Activated CD8-positive, alpha-beta T cell treated with anti-CD3 and anti-CD28 coated beads for 36 hours (primary cell): ENCODE results near the gene OTULIN. TPM values are rescaled to one million over a fixed set of nuclear protein-coding genes. Genes with fewer than 3 reads are reported as not detected.

Experiments used
- ATAC-seq: fragments of 200-7000 bp; cut with Tn5 transposase; one replicate; pipeline ENCODE4 v1.10.0; 2021; ENCODE audit warnings: mild to moderate bottlenecking, moderate library complexity
- CTCF ChIA-PET: fragments of 350-600 bp; sonication (Branson Sonifier 250); formaldehyde crosslinking; loops from one replicate; lab custom pipeline; 2021; ENCODE audit warnings: antibody characterized with exemption; lab: Charles Lee
- POLR2A ChIA-PET: fragments of 350-600 bp; sonication (Branson Sonifier 250); formaldehyde crosslinking; loops from one replicate; lab custom pipeline; 2021; ENCODE audit warnings: antibody characterized with exemption; lab: Charles Lee
- DNase-seq: peaks from one replicate; pipeline ENCODE4 v3.0.0-alpha.2; 2020
- H3K27ac Mint-ChIP-seq: one replicate; pipeline ENCODE4 v1.8.0; 2021; ENCODE audit warnings: mild to moderate bottlenecking, mixed read lengths
- H3K27me3 Mint-ChIP-seq: one replicate; pipeline ENCODE4 v1.8.0; 2021; ENCODE audit warnings: mixed read lengths
- H3K36me3 Mint-ChIP-seq: one replicate; pipeline ENCODE4 v1.8.0; 2021; ENCODE audit warnings: low read depth, mixed read lengths
- H3K4me1 Mint-ChIP-seq: one replicate; pipeline ENCODE4 v1.8.0; 2021; ENCODE audit warnings: low read depth, mixed read lengths
- H3K4me3 Mint-ChIP-seq: one replicate; pipeline ENCODE4 v1.8.0; 2021; ENCODE audit warnings: mild to moderate bottlenecking, moderate library complexity, mixed read lengths
- H3K9me3 Mint-ChIP-seq: one replicate; pipeline ENCODE4 v1.8.0; 2021; ENCODE audit warnings: mixed read lengths
- intact Hi-C: fragments of 100-400 bp; cut with micrococcal nuclease; formaldehyde crosslinking; loops from one replicate; pipeline ENCODE4 v1.10.0; 2022
- total RNA-seq, 2 experiments: library from RNA; stranded (reverse); gene quantifications; one replicate each; pipeline ENCODE4 v1.2.3, GENCODE V29; 2021
- TF ChIP-seq, protein P1 (sequence below): fragments of 200-600 bp; IDR thresholded peaks from one replicate; pipeline ENCODE4 v1.8.0; 2022; ENCODE audit warnings: antibody characterized with exemption, mild to moderate bottlenecking

The OTULIN gene
- total RNA-seq, 2 experiments from 2014 or later, result 59.6 to 60.5 TPM

DNA sequence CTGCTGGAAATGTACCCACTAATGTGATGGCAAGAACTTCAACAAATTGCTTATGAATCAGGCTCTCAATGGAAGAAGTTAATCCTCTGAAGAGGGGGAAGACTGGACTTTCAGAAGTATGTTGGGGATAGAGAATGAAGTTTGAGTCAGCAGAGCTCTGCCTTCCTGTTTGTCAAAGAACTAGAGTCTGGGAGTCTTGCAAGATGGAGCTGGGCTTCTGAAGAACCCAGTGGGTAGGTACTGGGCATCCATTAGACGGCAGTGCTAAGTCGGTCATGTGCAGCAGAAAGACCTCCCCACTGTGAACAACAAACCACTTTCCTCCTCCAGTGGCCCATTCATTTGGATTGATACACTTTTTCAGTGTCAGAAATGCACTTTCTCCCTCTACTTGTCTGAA lies 34.6 kb downstream of the OTULIN start:
- no peak overlapping the region for H3K4me3 Mint-ChIP-seq
- ATAC-seq (peak; percentile 29), DNase-seq (no peak)
- CTCF ChIA-PET, result no interaction called here
- POLR2A ChIA-PET, result no interaction called here
- no peaks in the 10 kb centered on the region for H3K9me3 Mint-ChIP-seq
- H3K36me3 Mint-ChIP-seq, result peaks cover 79% of the 10 kb centered on the region
- H3K4me1 Mint-ChIP-seq, result peaks cover 43% of the 10 kb centered on the region
- peak overlapping the region; percentile 6 for H3K27ac Mint-ChIP-seq
- H3K27me3 Mint-ChIP-seq, result no peaks in the 10 kb centered on the region
- TF ChIP-seq, protein P1, sequence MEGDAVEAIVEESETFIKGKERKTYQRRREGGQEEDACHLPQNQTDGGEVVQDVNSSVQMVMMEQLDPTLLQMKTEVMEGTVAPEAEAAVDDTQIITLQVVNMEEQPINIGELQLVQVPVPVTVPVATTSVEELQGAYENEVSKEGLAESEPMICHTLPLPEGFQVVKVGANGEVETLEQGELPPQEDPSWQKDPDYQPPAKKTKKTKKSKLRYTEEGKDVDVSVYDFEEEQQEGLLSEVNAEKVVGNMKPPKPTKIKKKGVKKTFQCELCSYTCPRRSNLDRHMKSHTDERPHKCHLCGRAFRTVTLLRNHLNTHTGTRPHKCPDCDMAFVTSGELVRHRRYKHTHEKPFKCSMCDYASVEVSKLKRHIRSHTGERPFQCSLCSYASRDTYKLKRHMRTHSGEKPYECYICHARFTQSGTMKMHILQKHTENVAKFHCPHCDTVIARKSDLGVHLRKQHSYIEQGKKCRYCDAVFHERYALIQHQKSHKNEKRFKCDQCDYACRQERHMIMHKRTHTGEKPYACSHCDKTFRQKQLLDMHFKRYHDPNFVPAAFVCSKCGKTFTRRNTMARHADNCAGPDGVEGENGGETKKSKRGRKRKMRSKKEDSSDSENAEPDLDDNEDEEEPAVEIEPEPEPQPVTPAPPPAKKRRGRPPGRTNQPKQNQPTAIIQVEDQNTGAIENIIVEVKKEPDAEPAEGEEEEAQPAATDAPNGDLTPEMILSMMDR, result no peak
- intact Hi-C loops, result no loop called here

DNA sequence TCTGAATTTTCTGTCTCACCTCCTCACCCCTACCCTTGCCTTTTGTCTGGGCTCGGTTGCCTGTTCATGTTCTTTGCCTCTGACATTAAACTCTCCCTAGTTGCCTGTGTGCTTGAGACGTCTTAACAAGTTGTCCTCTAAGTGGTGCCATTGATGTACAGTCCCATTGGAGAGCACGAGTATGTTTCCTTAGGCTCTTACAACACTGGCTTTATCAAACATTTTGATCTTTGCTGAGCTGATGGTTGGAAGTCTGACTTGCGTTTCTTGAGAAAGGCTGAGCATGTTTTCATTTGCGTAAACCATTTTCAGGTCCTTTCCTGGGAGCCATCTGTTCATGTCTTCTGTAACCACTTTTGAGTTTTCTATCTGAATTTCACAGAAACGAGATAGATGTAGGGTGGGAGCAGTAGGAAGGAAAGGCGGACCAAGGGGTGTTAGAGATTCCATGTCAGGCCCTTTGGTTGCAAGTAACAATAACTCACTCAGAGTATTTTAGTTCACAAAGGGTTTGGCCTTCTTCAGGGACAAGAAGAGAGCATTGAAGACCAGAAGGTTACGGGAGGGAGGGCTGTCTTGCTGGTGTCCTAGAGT lies 35.4 kb downstream of the OTULIN start:
- H3K27ac Mint-ChIP-seq, result peak overlapping the region; percentile 31
- H3K4me3 Mint-ChIP-seq, result no peak overlapping the region
- intact Hi-C loops, result no loop called here
- TF ChIP-seq, protein P1, result no peak
- ATAC-seq (no peak), DNase-seq (no peak)
- POLR2A ChIA-PET, result no interaction called here
- peaks cover 50% of the 10 kb centered on the region for H3K4me1 Mint-ChIP-seq
- H3K9me3 Mint-ChIP-seq, result no peaks in the 10 kb centered on the region
- H3K27me3 Mint-ChIP-seq, result no peaks in the 10 kb centered on the region
- peaks cover 85% of the 10 kb centered on the region for H3K36me3 Mint-ChIP-seq
- CTCF ChIA-PET, result no interaction called here

DNA sequence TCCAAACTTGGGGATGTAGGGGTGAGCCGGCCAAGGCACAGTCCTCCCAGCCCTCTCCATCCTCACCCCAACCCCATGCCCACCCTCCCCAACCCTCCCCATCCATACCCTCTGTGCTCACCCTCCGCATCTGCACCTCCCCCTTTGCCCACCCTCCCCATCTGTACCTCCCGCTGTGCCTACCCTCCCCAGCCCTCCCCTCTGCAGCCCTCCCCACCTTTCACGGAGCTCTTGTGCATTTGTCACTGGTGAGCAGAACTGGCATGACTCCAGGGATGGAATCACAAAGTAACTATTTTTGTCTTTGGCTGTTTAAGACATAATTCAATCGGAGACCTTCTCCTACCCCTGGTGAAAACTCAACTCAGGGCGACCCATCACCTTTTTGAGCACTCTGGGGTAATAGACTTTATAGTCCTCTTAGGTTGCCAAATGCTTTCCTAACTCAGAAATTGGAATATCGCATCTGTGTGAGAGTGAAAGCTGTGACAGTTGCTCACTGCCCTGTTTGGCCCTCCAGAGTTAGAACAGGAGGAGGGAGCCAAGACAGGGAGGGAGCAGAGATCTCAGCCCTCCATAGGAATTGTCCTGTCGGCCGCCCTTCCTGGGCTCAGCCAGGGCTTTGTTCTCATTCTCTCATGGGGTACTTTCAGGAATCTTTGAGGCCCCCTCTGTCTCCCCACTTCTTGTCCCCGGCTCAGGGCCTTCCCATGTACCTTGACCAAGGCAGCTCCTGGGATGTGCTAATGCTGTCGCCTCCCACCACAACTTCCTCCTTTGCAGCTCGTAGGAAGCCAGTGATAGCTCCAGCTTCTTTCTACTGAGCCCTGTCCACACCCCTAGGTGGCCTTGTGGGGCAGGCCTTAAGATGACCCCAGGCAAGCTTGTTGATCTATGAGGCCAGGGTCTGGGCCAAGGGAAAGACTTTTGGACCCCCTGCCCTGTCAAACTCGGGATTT lies 36.2 kb downstream of the OTULIN start:
- DNase-seq, result no peak
- H3K27ac Mint-ChIP-seq, result peak overlapping the region; percentile 44
- no peak for ATAC-seq
- H3K36me3 Mint-ChIP-seq, result peaks cover 88% of the 10 kb centered on the region
- peaks cover 56% of the 10 kb centered on the region for H3K4me1 Mint-ChIP-seq
- no peaks in the 10 kb centered on the region for H3K9me3 Mint-ChIP-seq
- ChIA-PET CTCF (interaction anchor here (1.4 kb wide), 1 partner anchor 17 kb away, joined by 4 read pairs; no protein-coding TSS in a partner anchor), POLR2A (interaction anchor here (0.9 to 3.4 kb wide), 2 partner anchors 24 to 1862 kb away, joined by 3 to 11 read pairs; no protein-coding TSS in a partner anchor)
- intact Hi-C loops, result no loop called here
- no peaks in the 10 kb centered on the region for H3K27me3 Mint-ChIP-seq
- TF ChIP-seq, protein P1, result no peak
- no peak overlapping the region for H3K4me3 Mint-ChIP-seq

DNA sequence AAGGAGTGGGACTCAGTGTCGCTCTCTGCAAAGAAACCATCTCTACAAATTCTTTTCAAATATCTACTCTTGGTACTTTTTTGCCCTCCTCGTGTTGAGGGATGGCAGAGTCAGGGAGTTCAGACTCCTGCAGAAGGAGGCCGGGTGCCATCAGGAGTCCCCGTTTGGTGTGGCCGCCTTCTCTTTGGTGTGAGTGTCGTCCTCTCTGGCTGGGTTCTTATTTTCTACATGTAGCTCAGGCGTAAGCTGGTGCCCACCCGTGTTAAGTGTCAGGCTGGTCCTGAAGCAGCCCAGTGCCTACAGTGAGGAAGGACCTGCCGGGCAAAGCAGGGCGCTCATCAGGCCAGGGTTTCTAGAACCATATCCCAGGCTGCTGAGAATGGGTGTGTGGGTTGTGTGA lies 37.0 kb downstream of the OTULIN start:
- peaks cover 86% of the 10 kb centered on the region for H3K36me3 Mint-ChIP-seq
- ChIA-PET POLR2A (interaction anchor here (0.6 to 3.4 kb wide), 3 partner anchors 25 to 1861 kb away, joined by 3 to 11 read pairs (median 3); no protein-coding TSS in a partner anchor), CTCF (interaction anchor here (1.4 kb wide), 2 partner anchors 11 to 17 kb away, joined by 3 to 4 read pairs; no protein-coding TSS in a partner anchor)
- TF ChIP-seq, protein P1, result no peak
- no peaks in the 10 kb centered on the region for H3K27me3 Mint-ChIP-seq
- no peak for ATAC-seq
- DNase-seq, result no peak
- H3K9me3 Mint-ChIP-seq, result no peaks in the 10 kb centered on the region
- H3K27ac Mint-ChIP-seq, result peak overlapping the region; percentile 35
- peaks cover 59% of the 10 kb centered on the region for H3K4me1 Mint-ChIP-seq
- no peak overlapping the region for H3K4me3 Mint-ChIP-seq
- intact Hi-C loops, result no loop called here
